Mucosa of descending colon (tissue), 3 donors: ENCODE results near the gene PANK4. TPM values are rescaled to one million over a fixed set of nuclear protein-coding genes. Genes with fewer than 3 reads are reported as not detected.

Experiments
- ATAC-seq: fragments of 200-7000 bp; cut with Tn5 transposase; one replicate; pipeline ENCODE4 v1.9.1; 2020; ENCODE audit warnings: mild to moderate bottlenecking, moderate library complexity
- DNase-seq, 3 donors: peaks; one replicate each; pipeline ENCODE4 v3.0.0-alpha.2; 2020
- H3K36me3 ChIP-seq: fragments of 200-600 bp; one replicate; pipeline ENCODE4 v1.8.0; 2021; ENCODE audit warnings: low read depth, mild to moderate bottlenecking
- H3K4me1 ChIP-seq: fragments of 200-600 bp; one replicate; pipeline ENCODE4 v1.8.0; 2021; ENCODE audit warnings: low read depth, mild to moderate bottlenecking
- H3K4me3 ChIP-seq: fragments of 200-600 bp; one replicate; pipeline ENCODE4 v1.8.0; 2021; ENCODE audit warnings: mild to moderate bottlenecking
- H3K9me3 ChIP-seq: fragments of 200-600 bp; one replicate; pipeline ENCODE4 v1.8.0; 2021; ENCODE audit warnings: mild to moderate bottlenecking
- CTCF ChIP-seq: fragments of 200-600 bp; IDR thresholded peaks from one replicate; pipeline ENCODE4 v1.8.0; 2022; ENCODE audit warnings: antibody characterized with exemption, mild to moderate bottlenecking
- intact Hi-C, 2 donors: fragments of 100-400 bp; cut with DNase I in 1 of 2; cut with micrococcal nuclease in 1 of 2; formaldehyde crosslinking; loops; one replicate each; pipeline versions ENCODE4 v1.11.0 to v1.11.1; 2022; cut with DNase I, micrococcal nuclease
- total RNA-seq, 3 donors: library from RNA; stranded (reverse); fragmentation: NEBNext Ultra II Directional in 2 of 3; extraction: Animal tissue kit (Norgen Biotek cat#: 25700) in 2 of 3; gene quantifications; one replicate each; pipeline versions ENCODE4 v1.2.1 to v1.2.4, GENCODE V29; 2021 to 2023
- donor health status: DM: no; HTN: no; CAD: no; lungs with moderate emphysema.
- donor health status: DM: no; HTN: no; CAD: no.
- donor health status: DM: no; HTN: yes; CAD: no.

Gene PANK4
- total RNA-seq, 3 donors from 2014 or later, result 28.1 to 51.6 (median 44.7) TPM

GRCh38 chr1:2469103-2469940, 57.1 kb downstream of the PANK4 start:
- H3K4me1 ChIP-seq, result no peaks in the 10 kb centered on the region
- no peak overlapping the region for H3K4me3 ChIP-seq
- DNase-seq (no peak), ATAC-seq (no peak)
- no peaks in the 10 kb centered on the region for H3K9me3 ChIP-seq
- H3K36me3 ChIP-seq, result no peaks in the 10 kb centered on the region
- no peak for TF ChIP-seq CTCF
- intact Hi-C loops, result no loop called here

GRCh38 chr1:2468540-2468939, 57.9 kb downstream of the PANK4 start:
- no peaks in the 10 kb centered on the region for H3K36me3 ChIP-seq
- ATAC-seq, result no peak
- DNase-seq, result no peak
- H3K9me3 ChIP-seq, result no peaks in the 10 kb centered on the region
- H3K4me1 ChIP-seq, result no peaks in the 10 kb centered on the region
- no peak overlapping the region for H3K4me3 ChIP-seq
- no peak for TF ChIP-seq CTCF
- intact Hi-C loops, result no loop called here

GRCh38 chr1:2468041-2468472, 58.3 kb downstream of the PANK4 start:
- ATAC-seq, result no peak
- no peak overlapping the region for H3K4me3 ChIP-seq
- no peaks in the 10 kb centered on the region for H3K9me3 ChIP-seq
- TF ChIP-seq CTCF, result no peak
- no peaks in the 10 kb centered on the region for H3K4me1 ChIP-seq
- DNase-seq, result peak in 1 of 3 donors; percentile 42
- intact Hi-C loops, result no loop called here
- H3K36me3 ChIP-seq, result no peaks in the 10 kb centered on the region

- no peaks in the 10 kb centered on the region for H3K4me1 ChIP-seq
- H3K36me3 ChIP-seq, result no peaks in the 10 kb centered on the region
- no peaks in the 10 kb centered on the region for H3K9me3 ChIP-seq
- ATAC-seq (peak; percentile 37), DNase-seq (peak in 1 of 3 donors; percentile 39)
- no peak overlapping the region for H3K4me3 ChIP-seq
- TF ChIP-seq CTCF, result no peak
- intact Hi-C loops, result no loop called here
Measured at GRCh38 chr1:2466958-2467554, 59.3 kb downstream of the PANK4 start.

- ATAC-seq (no peak), DNase-seq (no peak)
- Histone ChIP-seq H3K4me1 (no peaks in the 10 kb centered on the region), H3K4me3 (no peak overlapping the region), H3K9me3 (no peaks in the 10 kb centered on the region), H3K36me3 (no peaks in the 10 kb centered on the region)
- intact Hi-C loops, result no loop called here
- no peak for TF ChIP-seq CTCF
Measured at GRCh38 chr1:2466270-2466665, 60.1 kb downstream of the PANK4 start.
